Kasumi-1 (cell line): ENCODE results near the gene TTBK2.
"Not testable (repeated sequence)": the region's sequence is repeated elsewhere in the genome, so short reads cannot be mapped to it uniquely, and the experiment has no call there.

Experiments used
- DNase-seq, 2 experiments: peaks; one replicate each; lab custom pipeline; 2025; lab: John Stamatoyannopoulos, UW

TTBK2 gene

DNA sequence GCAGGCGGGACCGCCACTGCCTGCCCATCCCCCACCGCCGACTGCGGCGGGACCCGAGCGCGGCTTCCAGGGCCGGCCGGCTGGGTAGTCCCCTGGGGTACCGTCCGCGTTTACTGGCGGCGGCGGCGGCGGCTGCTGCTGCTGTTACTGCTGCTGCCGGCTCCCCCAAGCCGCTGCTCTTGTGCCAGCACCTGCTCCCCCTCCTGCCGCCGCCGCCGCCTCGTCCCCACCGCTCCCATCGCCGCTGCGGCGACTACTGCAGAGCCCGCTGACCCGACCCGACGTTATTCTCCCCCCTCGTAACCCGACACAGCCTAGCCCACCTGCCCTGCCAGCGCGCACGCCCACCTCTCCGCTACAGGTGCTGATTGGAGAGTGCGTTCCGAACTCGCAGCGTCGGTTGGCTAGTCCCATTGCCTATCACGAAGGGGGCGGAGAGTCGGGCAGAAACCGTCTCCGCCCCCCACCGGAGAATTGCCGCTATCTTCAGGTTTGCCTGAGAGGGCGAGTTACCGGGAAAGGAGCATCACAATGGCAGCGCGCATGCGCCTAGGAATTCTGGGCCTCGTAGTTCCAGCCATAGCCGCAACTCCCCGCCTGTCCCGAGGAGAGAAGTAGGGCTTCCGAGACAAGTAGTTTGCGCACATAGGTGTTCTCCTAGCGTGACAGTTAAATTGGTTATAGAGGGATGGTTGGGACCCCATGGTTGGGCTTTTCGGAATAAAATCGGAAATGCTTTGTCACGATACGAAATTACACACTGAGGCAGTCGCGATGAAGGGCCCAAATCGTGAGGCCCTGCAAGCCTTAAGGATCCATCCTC is at the start of gene TTBK2:
TTBK2 (minus strand) TSS at position 260 of the 823 bp plus-strand sequence. CDS start 42,161 bp downstream, outside the sequence.
- DNase-seq, result peak; percentile 89 to 92

DNA sequence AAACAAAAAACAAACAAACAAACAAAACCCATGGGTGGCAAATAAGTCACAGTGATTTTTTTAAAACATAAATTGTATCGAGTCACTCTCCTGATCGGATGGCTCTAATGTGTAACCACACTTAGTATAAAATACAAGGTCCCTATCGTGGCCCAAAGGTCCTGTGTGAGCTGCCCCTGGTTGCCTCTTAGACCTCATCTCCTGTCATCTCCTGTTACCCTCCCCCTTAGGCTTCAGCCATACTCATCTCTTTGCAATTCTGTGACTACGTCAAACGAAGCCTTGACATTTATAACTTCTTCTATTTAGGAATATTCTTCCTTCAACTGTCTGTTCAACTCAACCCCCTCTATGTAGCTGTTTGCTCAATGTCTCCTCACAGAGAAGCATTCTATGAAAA is 43.9 kb upstream of the TTBK2 start:
- no peak for DNase-seq

DNA sequence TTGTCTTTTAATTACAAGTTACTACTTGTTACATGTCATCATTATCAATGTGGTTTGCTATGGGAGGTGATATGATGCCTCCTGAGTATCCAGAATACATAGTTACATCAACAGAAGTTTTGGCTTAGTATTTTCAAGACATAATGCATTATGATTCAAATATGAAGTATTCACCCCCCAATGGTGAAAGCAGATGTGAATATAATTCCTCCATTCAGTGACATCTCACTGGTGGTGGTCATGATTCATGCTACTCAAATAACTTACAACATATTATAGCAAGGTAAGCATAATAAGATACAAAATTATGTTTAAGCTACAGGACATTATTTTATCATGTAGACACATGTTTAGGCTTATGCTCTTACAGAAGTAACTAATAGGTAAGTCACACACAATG is 34.9 kb upstream of the TTBK2 start:
- no peak for DNase-seq

DNA sequence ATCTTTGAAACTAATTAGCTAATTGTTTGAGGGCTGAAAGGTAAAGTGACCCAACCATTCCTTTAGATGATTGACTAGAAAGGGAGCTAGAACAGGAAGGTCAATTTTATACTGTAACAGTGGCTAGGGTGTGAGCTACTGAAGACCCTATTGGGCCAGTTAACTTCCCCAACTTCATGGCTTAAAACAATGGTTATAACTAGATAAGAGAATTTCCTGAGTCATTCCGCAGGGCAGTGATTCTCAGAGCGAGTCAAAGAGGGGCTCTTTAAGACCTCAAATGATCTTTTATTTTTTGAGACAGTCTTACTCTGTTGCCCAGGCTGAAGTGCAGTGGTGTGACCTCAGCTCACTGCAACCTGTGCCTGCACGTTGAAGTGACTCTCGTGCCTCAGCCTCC is 33.7 kb upstream of the TTBK2 start:
- DNase-seq, result no peak

DNA sequence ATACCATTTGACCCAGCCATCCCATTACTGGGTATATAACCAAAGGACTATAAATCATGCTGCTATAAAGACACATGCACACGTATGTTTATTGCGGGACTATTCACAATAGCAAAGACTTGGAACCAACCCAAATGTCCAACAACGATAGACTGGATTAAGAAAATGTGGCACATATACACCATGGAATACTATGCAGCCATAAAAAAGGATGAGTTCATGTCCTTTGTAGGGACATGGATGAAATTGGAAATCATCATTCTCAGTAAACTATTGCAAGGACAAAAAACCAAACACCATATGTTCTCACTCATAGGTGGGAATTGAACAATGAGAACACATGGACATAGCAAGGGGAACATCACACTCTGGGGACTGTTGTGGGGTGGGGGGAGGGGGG is 28.3 kb upstream of the TTBK2 start:
- DNase-seq, result not testable (repeated sequence)

DNA sequence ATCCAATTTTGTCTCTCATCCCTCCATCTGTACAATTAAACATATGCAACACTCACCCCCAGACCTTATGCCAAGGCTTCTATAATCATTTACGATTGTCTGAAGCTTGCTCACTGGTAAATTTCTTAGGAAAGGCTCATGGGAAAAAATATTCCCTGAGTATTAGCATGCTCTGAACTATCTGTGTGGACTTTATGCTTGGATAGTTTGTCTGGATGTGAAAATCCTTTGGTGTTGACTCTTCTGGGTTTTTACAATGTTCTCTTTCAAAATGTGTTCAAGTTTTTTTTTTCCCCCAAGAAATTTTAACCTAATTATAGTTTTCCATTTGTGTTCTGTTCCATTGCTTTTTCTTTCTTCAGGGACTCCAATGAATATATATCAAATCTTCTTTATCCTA is 19.9 kb upstream of the TTBK2 start:
- DNase-seq, result no peak

DNA sequence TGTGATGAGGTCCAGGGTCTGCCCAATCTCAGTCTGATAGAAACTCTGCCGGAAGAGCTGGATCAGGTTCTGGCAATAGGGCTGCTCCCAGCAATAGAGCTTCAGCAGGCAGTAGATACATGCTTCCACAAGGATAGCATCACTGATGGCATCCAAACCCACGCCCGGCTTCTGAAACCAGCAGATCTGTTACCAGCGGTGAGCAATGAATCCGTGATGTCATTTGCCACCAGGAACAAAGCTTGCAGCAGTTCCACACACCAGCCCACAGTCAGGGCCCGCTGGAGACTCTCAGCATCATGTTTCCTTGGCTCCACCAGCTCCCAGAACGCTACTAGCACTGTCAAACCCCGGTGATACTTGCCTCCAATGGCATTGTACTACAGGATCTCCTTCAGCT is 19.3 kb upstream of the TTBK2 start:
- no peak for DNase-seq

DNA sequence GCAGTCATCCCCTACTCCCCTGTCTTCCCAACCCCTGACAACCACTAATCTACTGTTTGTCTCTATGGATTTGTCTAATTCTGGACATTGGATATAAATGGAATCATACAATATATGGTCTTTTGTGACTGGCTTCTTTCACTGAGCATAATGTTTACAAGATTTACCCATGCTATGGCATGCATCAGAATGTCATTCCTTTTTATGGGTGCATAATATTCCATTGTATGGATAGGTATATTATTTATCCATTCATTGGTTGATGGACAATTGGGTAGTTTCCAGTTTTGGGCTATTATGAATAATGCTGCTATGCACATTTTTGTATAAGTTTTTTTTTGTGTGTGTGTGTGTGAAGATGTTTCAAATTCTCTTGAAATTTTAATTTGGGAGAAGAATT is 16.6 kb upstream of the TTBK2 start:
- DNase-seq, result no peak

DNA sequence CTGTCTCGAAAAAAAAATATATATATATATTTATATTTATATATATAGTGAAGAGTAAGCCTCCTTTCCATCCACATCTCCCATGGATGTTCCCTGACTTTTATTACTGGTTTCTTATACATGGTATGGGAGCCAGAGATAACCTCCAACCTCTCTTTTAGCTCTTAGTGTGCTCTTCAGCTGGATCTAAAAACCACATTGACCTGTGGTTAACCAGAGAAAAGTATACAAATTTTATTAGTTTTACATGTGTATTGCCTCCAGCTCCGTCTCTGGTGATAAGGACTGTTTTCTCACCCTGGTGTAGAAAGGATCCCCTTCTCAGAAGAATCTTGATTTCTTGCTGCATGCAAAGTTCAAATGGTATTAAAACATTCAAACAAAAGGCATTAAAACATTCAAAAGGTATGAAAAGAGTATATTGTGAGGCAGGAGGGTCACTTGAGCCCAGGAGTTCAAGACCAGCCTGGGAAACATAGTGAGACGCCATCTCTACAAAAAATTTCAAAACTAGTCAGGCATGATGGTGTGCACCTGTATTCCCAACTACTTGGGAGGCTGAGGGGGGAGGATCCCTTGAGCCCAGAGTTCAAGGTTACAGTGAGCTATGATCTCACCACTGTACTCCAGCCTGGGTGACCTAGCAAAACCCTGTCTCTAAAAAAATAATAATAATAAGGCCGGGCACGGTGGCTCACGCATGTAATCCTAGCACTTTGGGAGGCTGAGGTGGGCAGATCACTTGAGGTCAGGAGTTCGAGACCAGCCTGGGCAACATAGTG is 13.5 kb upstream of the TTBK2 start:
- no peak for DNase-seq

DNA sequence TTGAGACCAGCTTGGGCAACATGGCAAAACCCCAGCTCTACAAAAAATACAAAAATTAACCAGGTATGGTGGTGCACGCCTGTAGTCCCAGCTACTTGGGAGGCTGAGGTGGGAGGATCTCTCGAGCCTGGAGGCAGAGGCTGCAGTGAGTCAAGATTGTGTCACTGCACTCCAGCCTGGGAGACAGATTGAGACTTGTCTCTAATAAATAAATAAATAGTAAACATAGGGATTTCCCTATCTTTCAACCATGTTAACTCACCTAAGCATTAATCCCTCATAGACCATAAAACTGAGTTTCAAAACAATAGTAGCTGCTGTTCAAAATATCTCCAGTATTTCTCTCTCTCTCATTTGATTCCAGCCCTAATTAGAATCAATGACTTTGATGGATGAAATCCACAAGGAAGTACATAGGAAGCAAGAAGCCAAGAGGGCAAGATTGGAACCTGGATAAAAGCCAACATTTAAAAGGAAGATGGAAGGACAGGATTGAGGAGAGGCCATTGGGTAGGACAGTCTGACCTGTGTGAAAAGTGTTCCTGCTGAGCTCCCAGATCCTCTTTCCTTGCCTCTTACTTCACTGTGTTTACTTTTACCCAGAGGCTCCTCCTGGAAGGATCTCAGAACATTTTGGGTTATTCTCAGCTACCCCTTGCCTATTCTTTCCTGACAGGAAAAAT is 12.4 kb upstream of the TTBK2 start:
- no peak for DNase-seq

DNA sequence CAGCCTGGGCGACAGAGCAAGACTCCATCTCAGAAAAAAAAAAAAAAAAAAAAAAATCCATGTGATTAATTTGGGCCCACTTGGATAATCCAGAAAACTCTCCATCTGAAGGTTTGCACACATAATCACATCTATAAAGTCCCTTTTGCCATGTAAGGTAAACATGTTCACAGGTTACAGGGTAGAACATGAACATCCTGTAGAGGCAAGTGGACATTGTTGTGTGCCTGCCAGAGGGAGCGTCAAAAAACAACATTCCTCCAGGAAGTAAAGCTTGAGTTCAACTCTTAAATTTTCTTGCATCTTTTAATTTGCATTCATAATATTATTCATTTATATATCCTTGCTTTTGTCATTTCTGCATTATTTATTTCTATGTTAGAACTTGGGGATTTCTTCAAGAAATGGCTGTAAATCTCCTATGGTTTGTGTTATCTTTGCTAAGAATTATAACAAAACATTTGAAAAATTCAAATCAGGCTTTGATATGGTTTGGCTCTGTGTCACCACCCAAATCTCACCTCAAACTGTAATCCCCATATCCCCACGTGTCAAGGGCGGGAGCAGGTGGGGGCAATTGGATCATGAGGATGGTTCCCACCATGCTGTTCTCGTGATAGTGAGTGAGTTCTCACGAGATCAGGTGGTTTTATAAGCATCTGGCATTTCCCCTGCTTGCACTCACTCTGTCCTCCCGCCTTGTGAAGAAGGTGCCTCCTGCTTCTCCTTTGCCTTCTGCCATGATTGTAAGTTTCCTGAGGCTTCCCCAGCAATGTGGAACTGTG is 11.3 kb upstream of the TTBK2 start:
- DNase-seq, result no peak

DNA sequence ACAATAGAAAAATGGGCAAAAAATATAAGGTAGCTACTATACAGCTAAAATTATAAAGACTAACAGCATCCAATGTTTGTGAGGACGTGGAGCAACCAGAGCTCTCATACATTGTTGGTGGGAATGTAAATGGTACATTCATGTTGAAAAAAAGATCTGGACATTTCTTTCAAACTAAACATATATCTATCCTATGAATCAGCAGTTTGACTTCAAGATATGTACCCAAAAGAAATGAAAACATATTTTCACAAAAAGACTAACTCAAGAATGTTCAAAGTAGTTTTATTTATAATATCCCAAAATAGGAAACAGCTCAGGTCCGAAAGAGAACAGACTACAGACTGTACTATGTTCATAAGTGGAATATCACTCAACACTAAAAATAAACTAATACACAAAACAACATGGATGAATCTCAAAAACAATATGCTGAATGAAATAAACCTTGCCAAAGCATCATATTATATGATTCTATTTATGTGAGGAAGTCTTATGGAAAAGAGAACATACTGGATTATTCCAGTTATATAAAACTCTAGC is 8.8 kb upstream of the TTBK2 start:
- no peak for DNase-seq

DNA sequence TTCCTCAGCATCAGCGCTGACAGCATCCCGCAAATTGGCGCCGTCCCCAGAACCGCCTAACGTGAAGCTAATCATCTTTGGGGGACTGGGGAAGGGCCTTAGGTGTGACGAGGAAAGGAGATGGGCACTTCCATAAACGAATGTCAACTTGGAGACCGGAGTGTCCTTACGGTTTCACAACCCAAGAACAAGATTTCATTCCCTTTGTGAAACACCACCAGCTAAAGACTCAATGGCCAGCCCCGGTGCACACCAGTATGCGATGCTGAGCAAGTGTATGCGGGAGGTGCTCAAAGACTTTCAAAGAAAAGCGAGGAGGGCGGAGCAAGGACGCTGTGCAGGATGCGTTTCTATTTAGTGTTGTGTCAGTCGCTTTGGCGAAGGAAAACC is 759 bp upstream of the TTBK2 start:
- no peak for DNase-seq

DNA sequence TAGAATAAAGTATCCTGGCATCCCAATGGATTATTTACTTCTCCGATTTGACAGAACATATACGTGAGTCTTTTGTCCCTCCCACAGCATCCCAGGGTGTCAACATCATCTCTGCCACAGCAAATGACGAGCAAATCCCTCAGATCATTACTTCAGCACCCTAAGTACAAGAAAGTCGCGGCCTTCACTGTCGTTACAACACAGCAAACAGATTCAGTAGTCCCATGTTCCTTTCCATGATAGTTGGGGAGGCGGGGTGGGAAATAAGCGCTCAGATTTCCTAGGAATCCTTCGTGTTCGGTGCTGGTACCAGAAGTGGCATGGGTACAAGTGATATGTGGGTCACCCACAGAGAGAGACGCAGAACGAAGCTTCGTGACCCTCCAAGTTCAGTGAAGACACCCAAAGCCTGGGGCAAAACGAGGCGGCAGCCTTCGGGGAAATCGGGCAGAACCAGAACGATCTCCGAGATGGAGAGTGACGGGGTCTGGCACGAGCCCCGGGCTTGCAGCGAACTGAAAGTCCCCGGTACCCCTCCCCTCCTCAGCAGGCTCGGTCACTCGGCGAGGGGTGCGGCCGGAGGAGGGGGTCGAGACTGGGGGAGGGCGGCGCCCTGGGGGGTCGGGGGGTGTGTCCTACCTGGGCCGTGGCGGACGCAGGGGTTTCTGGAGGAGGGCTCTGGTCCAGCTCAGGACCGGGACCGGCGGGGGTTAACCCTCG is 619 bp downstream of the TTBK2 start:
- peak; percentile 4 to 23 for DNase-seq

DNA sequence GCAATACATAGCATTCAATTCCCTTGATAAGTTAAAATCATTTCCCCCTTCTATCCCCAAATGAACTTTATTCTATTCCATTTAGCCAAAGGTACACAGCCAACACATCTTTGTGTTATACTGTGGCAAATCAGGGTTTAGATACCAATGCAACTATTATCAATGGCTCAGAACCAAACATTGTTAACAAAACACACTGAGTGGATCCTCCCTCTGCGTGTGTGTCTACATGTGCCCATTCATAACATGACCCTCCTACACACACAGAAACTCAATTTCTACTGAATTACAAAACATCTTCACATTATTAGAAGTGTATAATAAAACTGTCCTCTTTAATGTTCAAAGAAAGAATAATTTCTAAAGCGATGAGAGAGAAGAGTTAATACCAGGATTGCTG is 1.3 kb downstream of the TTBK2 start:
- DNase-seq, result no peak

DNA sequence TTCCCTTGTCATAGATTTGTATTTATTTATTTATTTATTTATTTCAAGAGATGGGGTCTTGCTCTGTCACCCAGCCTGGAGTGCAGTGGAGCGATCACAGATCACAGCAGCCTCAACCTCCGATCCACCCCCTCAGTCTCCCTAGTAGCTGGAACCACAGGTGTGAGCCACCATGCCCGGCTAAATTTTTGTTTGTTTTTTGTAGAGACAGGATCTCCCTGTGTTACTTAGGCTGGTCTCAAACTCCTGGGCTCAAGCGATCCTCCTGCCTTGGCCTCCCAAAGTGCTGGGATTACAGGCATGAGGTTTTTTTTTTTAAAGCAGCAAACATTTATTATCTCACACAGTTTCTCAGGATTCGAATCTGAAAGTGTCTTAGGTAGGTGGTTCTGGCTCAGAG is 2.5 kb downstream of the TTBK2 start:
- DNase-seq, result no peak

DNA sequence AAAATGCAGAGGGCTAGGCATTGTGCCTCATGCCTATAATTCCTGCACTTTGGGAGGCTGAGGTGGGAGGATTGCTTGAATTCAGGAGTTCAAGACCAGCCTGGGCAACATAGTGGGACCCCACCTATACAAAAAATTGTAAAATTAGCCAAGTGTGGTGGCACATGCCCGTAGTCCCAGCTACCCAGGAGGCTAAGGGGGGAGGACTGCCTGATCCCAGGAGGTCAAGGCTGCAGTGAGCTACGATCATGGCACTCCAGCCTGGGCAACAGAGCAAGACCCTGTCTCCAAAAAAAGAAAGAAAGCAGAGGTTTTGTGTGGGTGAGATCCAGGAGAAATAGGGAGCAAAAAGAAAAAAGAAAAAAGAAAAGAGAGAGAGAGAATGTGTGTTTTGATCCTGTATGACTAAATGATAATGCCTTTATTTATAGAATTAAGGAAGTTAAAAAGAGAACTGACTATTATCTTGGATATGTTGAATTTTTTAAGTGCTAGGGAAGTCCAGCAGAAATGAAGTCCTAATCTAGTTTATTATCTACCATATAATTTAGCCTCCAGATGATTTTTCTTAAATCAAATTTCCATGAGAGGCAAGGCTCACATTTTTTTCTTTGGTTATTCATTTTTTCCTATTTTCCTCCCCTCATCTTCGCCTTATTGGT is 4.8 kb downstream of the TTBK2 start:
- no peak for DNase-seq

DNA sequence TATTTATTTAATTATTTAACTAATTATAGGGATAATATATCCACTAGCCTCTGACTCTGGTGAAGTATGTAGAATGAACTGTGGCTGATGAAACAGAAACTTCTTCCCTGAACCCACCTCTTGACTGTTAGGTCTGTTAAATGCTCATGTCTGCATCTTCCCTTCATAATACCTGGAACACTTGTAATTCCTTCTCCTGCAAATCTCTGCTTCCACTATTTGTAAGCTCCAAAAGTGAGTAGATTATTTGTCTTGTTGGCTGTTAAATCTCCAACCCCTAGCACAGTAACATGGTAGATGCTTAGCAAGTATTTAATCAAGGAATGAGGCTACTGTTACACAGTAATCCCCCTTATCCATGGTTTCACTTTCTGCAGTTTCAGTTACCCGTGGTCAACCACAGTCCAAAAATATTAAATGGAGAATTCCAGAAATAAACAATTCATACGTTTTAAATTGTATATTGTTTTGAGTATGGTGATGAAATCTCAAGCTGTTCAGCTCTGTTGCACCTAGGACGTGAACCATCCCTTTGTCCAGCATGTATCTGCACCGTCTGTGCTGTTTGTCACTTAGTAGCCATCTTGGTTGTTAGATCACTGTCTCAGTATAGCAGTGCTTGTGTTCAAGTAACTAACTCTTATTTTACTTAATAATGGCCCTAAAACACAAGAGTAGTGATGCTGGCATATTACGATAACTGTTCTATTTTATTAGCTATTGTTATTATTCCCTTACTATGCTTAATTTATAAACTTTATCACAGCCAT is 5.7 kb downstream of the TTBK2 start:
- peak; percentile 1 to 4 for DNase-seq

DNA sequence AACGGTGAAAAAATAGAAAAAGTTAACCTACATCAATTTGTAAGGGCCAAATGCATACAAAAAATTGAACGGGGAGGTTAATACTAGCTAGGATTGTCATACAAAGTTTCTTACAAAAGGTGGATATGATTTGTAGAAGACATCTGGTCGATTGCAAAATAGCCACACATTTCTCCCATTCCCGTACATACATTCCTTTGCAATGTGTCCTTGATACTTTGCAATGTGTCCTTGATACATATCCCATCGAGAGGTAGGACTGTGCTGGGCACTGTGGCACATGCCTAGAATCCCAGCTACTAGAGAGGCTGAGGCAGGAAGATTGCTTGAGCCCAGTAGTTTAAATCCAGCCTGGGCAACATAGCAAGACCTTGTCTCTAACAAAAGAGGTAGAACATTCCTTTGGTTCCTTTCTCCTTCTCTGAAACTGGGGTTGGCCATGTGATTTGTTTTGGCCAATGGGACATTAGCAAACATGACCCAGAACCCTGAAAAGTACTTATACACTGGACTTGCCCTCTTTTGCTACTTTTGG is 9.5 kb downstream of the TTBK2 start:
- DNase-seq, result no peak
